SU-DHL-6 (cell line): ENCODE measurements around the gene ABCB1.

Experiments
- EZH2phosphoT487 ChIP-seq: fragments of 200-600 bp; sonication (generic), shearing (Covaris generic); conservative IDR thresholded peaks from 2 replicates; pipeline ENCODE4 v1.6.1; 2018; ENCODE audit warnings: mild to moderate bottlenecking, antibody characterized with exemption, low read length, moderate library complexity, mixed read lengths
- TF ChIP-seq, protein P1 (sequence below): fragments of 200-600 bp; sonication (generic); IDR thresholded peaks from one replicate; pipeline ENCODE4 v1.5.1; 2017; ENCODE audit warnings: antibody characterized with exemption, mild to moderate bottlenecking, low read length, moderate library complexity; ENCODE audit not compliant: insufficient read depth, poor library complexity, severe bottlenecking

DNA sequence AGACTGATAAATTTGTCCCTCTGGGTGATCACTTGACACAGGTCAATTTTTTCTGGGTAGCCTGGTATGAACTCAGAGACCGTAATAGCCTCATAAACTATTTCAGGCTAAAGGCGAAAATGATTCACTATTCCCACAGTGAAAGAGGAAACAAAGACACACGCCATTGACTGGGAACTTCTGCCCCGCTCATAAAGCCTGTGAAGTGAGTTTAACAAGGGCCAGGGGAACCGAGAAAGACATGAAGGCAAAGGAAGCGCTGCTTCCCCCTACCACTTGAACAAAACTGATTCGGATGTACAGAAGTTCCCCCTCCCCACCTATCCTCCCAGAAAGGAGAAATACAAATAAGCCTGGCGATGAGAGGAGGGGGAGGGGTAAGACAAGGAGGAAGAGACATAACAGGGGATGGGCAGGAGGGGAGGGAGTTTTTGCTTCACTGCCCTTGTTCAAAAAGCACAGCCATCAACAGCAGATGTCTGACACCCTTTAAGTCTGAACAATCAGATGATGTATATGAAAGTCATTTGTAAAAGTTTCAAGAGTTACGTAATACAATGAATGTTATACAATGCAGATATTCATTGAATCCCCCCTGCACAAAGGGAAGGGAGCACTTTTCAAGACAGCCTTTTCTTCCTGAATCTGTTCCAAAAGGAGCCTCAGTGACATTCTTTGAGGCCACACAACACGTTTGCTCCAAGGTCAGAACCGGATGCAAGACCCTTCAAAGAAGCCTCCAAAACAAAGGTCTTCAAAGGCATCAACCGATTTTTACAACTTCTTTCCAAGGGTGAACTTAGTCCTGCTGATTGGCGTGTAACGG lies 125.9 kb downstream of the ABCB1 start:
- TF ChIP-seq, protein P1, sequence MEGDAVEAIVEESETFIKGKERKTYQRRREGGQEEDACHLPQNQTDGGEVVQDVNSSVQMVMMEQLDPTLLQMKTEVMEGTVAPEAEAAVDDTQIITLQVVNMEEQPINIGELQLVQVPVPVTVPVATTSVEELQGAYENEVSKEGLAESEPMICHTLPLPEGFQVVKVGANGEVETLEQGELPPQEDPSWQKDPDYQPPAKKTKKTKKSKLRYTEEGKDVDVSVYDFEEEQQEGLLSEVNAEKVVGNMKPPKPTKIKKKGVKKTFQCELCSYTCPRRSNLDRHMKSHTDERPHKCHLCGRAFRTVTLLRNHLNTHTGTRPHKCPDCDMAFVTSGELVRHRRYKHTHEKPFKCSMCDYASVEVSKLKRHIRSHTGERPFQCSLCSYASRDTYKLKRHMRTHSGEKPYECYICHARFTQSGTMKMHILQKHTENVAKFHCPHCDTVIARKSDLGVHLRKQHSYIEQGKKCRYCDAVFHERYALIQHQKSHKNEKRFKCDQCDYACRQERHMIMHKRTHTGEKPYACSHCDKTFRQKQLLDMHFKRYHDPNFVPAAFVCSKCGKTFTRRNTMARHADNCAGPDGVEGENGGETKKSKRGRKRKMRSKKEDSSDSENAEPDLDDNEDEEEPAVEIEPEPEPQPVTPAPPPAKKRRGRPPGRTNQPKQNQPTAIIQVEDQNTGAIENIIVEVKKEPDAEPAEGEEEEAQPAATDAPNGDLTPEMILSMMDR = no peak
- no peak for TF ChIP-seq EZH2phosphoT487
